NCI-H2227 treated with DMSO at 0.1 percent for 48 hours (cell line): ENCODE results near the gene ZNF786.
"Not testable (repeated sequence)": the region's sequence is repeated elsewhere in the genome, so short reads cannot be mapped to it uniquely, and the experiment has no call there.

ENCODE experiments used
- DNase-seq: peaks from one replicate; lab custom pipeline; 2025; lab: John Stamatoyannopoulos, UW

ZNF786 gene

GRCh38 chr7:149081914-149082313, 8.6 kb downstream of the ZNF786 start:
- no peak for DNase-seq

GRCh38 chr7:149077594-149077993, 12.9 kb downstream of the ZNF786 start:
- DNase-seq = no peak

- no peak for DNase-seq
Measured at GRCh38 chr7:149075286-149075685, 15.2 kb downstream of the ZNF786 start.

DNA sequence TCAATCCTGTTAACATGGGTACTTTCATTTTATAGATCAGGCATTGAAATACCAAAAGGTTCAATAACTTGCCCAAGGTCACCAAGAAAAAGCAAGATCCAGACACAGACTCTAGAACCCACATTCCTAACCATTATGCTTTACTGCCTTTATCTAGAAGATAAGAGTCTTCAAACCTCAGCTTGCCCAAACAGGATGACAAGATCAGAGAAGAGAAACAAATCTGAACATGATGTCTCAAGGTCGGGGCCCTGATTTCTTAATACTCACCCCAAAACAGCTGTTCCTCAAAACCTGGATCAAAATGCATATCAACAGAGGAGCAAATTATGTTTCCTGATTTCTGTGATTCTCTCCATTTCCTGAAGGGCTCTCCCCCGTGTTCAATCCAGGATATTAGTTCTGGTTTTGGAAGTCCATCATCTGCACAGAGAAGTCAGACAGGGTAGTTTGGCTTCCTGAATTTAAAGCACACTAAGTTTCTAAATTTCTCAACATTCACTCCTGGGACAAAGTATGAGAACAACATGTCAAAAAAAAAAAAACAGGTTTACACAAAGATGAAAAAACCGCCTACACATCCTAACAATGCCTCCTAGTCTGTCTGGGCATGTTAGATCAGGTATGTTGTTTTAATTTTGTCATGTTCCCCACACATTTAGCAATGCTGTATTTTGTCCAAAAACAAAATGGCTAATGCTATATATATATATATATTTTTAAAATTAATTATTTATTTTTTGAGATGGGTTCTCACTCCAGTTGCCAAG, 16.2 kb downstream of the ZNF786 start:
- DNase-seq = no peak

DNA sequence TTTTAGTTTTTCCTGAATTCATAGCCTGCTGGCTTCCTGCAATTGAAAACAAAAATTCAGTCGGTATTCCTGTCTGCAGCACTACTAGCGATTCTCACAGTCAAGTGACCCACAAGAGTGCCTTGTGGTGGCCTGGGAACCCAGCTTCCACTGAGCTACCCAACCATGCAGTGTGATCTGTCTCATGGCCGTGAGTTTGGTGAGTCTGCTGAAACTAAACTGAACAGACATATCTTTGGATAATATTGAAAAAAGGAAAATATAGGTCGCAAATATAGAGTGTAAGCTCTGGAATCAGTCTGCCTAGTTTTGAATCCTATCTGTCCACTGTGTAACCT, 18.1 kb downstream of the ZNF786 start:
- no peak for DNase-seq

DNA sequence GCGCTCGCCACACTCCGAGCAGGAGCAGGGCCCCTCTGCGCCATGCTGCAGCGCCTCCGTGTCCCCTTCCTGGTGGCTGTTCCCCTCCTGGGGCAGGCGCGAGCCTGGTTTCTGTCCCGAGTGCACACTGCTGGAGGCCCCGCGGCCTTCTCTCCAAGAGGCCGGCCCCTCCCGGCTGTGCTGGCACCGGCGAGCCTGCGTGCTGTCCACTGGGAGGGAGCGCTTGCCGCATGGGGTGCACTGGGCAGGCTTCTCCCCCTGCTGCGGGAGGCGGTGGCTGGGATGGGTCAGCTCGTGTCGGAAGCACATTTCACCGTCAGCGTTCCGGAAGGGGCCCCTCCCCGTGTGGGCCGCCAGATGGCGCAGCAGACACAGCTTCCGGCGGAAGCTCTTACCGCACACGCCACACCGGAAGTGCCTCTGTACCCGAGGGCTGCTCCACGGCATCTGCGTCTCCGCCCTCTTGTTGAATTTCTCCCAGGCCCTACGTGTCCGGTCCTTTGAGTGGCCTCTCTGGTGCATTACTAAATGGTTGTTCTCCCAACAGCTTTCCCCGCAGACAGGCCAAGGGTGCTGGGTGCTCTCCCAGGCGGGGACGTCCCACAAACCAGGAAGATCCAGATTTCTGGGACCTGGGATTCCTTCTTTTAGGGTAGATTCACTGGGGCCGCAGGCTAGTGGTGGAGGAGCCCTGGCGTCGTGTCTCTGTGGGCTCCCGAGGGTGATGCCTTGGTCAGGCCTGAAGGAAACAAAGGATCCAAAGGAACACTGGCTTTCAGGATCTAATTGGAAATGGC, 18.7 kb downstream of the ZNF786 start:
- DNase-seq = no peak

DNA sequence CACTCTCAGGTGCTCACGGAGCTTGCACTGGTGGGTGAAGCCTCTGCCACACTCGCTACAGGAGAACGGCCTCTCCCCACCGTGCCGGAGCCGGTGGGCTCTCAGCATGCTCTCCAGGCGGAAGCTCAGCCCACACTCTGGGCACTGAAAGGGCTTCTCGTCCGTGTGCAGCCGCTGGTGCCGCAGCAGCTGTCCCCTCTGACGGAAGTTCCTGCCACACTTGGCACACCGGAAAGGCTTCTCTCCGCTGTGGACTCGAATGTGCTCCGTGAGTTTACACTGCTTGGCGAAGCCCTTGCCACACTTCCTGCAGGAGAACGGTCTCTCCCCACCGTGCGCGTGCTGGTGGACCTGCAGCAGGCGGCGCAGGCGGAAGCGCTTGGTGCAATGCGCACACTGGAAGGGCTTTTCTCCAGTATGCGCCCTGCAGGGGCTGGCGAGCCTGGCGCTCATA, 19.3 kb downstream of the ZNF786 start:
- DNase-seq = no peak

DNA sequence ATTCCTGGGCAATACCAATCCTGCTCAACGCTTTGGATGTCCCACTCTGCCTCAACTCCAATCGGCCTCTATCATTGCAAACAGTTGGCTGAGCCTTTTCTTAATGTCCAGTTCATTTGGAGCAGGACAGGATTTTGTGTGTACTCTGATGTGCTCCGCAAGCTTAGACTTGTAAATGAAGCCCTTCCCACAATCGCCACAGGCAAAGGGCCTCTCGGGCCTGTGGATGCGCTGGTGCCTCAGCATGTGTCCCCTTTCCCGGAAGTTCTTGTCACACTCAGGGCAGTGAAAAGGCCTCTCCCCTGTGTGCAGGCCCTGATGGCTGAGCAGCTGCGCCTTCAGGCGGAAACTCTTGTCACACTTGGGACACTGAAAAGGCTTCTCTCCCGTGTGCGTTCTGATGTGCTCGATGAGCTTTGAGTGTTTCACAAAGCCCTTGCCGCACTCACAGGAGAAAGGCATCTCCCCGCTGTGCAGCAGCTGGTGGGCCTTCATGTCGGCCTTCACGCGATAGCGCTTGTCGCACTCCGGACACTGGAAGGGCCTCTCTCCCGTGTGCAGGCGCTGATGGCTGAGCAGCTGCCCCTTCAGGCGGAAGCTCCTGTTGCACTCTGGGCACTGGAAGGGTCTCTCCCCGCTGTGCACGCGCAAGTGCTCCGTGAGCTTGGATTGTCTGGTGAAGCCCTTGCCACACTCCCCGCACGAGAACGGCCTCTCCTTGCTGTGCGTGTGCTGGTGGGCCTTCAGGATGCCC, 20.0 kb downstream of the ZNF786 start:
- DNase-seq = no peak

GRCh38 chr7:149067869-149068268, 22.6 kb downstream of the ZNF786 start:
- DNase-seq = no peak

GRCh38 chr7:149063476-149063875, 27.0 kb downstream of the ZNF786 start:
- DNase-seq = no peak

DNA sequence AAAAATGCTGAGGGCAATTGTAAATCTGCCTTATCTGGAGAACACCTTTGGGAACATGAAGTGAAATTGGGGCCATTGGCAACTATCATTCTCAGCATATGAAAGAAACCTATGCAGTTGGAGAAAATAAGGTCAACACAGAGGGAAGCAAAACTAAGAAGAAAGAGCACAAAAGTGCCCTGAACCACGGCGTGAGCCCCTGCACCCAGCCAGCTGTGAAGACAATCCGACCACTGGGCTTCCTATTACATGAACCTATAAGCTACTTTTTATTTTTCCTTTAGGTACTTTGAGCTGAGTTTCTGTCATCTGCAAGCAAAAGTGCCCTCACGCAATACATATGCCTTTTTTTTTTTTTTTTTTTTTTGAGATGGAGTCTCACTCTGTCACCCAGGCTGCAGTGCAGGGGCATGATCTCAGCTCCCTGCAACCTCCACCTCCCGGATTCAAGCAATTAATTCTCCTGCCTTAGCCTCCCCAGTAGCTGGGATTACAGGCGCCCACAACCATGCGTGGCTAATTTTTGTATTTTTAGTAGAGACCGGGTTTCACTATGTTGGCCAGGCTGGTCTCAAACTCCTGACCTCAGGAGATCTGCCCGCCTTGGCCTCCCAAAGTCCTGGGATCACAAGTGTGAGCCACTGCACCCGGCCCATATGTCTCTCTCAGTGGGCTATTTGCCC, 28.2 kb downstream of the ZNF786 start:
- not testable (repeated sequence) for DNase-seq

- DNase-seq = no peak
Measured at GRCh38 chr7:149060156-149060555, 30.4 kb downstream of the ZNF786 start.

DNA sequence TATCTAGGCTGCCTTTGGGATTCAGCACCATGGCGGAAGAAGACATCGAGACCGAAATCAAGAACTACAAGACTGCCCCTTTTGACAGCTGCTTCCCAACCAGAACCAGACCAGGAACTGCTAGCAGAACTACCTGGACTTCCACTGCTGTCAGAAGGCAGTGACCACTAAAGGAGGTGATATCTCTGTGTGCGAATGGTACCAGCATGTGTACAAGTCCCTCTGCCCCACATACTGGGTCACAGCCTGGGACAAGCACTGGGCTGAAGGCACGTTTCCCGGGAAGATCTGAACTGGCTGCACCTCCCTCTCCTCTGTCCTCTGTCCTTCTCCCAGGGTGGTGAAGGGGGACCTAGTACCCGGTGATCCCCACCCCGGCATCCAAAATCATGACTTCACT, 36.6 kb downstream of the ZNF786 start:
- DNase-seq = no peak

DNA sequence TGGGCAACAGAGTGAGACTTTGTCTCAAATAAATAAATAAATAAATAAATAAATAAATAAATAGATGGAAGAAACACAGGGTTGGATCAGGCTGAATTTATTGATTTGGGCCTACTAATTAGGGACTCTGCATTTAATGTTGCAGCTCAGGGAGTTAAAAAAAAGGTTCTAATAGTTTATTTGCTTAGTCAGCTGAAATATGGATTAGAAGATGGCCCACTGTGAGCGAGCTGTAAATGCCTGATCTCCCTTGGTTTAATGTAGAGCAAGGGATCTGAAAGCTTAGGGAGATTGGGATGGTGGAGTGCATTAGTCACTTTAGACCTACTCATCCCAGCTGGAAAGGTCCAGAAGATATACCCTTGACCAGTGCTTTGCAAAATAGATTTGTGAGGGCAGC, 37.1 kb downstream of the ZNF786 start:
- no peak for DNase-seq

GRCh38 chr7:149050941-149051340, 39.6 kb downstream of the ZNF786 start:
- DNase-seq = no peak

- no peak for DNase-seq
Measured at GRCh38 chr7:149048805-149049204, 41.7 kb downstream of the ZNF786 start.

DNA sequence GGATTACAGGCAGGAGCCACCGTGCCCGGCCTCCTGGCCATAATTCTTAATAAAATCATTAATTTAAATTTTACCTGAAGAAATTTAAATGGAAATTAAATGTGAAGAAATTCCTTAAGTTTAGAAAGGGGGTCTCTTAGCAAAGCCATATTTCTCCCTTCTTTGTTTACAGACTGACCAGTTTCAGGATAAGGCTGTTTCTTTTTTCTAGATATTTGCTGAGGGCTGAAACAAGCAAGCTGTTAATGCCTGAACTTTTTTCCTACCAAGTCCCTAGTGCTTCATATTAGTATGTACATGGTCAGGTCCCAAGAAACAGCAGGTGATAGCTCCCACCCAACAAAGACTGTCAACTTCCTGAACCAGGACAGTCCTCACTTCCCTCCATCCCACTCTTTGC, 44.1 kb downstream of the ZNF786 start:
- DNase-seq = no peak

GRCh38 chr7:149043936-149044335, 46.6 kb downstream of the ZNF786 start:
- no peak for DNase-seq

- DNase-seq = no peak
Measured at GRCh38 chr7:149041350-149041749, 49.2 kb downstream of the ZNF786 start.

DNA sequence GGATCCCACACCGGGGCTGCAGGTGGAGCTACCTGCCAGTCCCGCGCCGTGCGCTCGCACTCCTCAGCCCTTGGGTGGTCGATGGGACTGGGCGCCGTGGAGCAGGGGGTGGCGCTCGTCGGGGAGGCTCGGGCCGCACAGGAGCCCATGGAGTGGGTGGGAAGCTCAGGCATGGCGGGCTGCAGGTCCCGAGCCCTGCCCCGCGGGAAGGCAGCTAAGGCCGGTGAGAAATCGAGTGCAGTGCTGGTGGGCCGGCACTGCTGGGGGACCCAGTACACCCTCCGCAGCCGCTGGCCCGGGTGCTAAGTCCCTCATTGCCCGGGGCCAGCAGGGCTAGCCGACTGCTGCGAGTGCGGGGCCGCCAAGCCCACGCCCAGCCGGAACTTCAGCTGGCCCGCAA, 51.9 kb downstream of the ZNF786 start:
- DNase-seq = not testable (repeated sequence)

- no peak for DNase-seq
Measured at GRCh38 chr7:149036676-149037075, 53.8 kb downstream of the ZNF786 start.

DNA sequence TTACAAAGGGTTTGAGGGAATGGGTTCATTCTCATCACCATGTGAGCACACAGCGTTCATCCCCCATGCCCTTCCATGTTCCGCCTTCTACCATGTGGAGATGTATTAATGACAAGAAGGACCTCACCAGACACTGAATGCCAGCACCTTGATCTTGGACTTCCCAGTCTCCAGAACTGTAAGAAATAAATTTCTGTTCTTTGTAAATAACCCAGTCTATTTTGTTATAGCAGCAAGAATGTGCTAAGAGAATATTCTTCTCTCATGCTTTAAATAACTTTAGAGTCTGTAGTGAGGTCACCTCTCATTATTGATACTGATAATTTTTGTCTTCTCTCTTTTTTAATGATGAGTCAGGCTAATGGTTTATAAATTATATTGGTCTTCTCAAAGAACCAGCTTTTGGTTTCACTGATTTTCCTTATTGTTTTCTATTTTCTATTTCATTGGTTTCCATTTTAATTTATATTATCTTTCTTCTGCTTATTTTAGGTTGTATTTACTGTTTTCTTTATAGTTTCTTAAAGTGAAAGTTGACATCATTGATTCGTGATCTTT, 59.1 kb downstream of the ZNF786 start:
- no peak for DNase-seq
